NCI-H146 (cell line): ENCODE data around the gene TCF25.
"Not testable (repeated sequence)": the region's sequence is repeated elsewhere in the genome, so short reads cannot be mapped to it uniquely, and the experiment has no call there.

Experiments
- DNase-seq: peaks from one replicate; lab custom pipeline; 2025; lab: John Stamatoyannopoulos, UW

Gene TCF25

GRCh38 chr16:89921131-89921701 is 47.8 kb downstream of the TCF25 start:
- DNase-seq: no peak

GRCh38 chr16:89921702-89922476 is 48.5 kb downstream of the TCF25 start:
- DNase-seq: peak; percentile 22

DNA sequence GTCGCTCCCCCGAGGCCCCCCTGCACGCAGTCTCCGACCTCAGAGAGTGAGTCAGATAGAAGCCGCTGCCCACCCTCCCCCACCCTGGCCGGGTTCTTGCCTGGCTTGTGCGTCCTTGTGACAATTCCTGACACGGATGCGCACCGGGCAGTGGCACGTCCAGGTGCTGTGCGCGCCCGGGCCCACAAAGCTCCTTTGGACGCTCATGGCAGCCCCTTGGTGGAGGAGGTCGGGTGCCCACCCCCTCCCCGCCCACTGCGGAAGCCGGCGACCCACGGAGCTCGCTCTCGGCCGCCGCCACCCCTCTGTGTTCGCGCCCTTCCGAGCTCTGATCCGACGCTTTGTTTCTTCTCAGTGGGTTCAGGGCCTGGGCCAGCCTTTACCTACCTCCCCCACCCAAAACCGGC is 49.1 kb downstream of the TCF25 start:
- peak; percentile 74 for DNase-seq

DNA sequence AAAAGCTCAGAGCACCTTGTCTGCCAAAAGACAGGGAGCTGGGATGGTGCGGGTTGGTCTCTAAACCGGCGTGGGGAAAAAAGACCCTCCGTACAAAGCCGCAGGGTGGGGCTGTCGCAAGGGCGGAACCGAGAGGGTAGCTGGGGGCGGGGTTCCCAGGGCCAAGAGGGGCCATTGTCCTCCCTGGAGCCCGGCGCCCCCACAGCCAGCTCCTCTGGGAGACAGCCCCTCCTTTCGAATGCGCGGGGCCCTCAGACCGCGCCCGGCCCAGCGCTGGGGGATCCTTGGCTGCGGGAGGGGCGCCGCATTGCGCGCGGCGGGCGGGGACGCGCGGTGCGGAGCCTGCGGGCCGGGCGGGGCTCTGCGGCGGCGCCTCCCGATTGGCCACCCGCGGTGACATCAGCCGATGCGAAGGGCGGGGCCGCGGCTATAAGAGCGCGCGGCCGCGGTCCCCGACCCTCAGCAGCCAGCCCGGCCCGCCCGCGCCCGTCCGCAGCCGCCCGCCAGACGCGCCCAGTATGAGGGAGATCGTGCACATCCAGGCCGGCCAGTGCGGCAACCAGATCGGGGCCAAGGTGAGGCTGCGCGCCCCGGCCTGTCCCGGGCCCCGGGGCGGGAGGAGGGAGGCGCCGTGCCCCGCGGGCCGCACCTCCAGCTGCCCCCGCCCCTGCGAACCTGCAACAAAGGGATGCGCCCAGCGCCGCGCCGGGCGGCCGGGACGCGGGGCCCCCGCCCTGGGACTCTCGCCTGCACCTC is 49.7 kb downstream of the TCF25 start, which contains the start of gene TUBB3:
Gene TUBB3 (plus strand): TSS at position 459 of the 756 bp plus-strand sequence. CDS start 60 bp downstream, at position 519.
- DNase-seq: peak; percentile 78

DNA sequence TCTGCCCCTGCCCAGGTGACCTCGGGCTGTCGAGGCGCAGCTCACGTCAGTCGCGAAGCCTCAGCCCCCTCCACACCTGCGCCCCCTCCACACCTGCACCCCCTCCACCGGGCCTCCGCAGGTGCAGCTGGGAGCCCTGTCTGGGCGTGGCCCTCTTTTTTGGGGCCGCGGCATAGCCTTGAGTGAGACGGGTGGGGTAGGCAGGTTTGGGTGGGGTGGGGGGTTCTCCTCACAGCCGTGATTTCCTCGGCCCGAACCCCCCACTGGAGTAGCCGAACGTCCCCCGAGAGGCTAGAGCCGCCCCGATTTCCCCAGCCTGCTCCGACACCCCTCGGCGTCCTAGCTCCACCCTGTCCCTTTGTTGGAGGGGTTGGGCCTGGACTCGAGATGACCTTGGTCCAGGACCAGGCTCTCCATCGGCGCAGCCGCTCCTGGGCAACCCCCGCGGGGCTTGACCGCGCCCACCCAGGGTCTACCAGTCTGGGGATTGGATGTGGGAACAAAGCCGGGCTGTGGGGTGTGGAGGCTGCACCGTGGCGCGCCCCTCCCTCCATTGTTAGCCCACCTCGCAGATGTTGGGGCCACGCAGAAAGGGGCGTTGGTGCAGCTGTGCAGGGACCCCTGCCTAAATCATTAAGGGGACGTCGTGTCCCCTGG is 50.4 kb downstream of the TCF25 start:
- DNase-seq: peak; percentile 88

DNA sequence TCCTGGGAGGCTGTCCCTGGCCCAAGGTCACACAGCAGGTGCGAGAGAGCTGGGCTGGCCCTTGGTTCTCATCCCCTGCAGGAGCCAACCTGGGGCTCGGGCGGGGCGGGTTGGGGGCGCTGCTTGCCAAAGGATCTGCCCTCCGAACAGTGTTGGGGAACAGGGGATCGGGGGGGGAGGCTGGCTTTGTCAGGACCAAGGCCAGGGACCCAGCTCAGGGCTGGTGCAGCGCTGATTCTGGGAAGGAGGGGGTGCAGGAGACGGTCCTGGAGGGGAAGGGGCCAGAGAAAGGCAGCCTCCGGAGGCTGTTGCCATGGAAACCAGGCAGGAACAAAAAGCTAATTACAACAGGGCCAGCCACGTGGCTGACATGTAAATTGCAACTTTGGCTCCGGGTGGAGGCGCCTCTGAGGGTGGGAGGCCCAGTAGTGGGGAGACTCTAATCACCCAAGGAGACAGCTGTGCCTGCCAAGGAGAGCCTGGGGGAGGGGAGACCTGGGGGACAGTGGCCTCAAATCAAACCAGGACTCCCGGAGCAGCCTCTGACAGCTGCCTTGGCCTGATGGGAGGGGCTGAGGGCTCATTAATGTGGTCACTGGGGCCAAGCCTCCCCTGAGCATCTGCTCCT is 51.0 kb downstream of the TCF25 start:
- DNase-seq: peak; percentile 77

- DNase-seq: no peak
Measured at GRCh38 chr16:89924925-89925307, 51.5 kb downstream of the TCF25 start.

GRCh38 chr16:89925596-89926079 is 52.2 kb downstream of the TCF25 start:
- DNase-seq: no peak

DNA sequence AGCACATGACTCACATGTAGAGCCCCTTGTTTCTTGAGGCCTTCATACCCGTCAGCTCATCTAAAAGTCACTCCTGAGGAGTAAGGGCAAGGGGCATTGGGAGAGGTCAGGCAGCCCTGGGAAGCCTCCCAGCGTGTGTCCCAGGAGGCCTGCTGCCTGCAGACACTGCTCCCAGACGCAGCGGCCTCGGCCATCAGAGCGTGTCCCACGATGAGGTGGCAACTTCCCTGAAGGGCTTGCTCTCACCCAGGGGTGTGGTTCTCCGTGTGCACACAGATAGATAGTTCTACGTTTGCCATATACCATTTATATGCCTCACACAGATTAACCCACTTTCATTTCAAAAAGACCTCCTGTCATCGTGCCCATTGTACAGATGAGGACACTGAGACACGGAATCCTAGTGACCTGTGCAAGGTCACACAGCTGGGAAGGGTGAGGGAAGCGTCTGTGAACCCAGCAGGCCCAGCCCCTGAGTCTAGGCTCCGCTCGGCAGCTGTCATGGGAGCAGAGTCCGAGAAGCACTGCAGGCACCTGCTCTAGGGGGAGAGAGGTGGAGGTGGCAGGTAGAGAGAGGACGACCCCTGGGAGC is 58.0 kb downstream of the TCF25 start:
- no peak for DNase-seq

DNA sequence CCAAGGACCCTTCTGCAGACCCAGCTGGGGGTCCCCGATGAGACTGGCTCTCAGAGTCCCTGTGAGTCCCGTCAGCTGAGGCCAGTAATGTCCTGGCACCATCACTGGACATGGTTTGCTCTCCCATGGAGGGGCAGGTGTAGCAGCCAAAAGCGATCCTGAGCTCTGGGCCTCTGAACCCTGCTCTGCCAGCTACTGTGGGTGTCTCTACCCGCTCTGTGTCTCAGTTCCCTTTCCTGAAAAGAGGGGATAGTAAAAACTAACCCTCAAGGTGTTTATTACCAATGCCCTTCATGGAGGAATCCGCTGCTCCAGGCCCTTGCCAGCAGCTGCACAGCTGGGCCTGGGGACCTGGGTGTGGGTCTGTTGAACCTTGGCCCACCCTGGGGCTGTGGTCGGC is 58.6 kb downstream of the TCF25 start:
- DNase-seq: no peak

DNA sequence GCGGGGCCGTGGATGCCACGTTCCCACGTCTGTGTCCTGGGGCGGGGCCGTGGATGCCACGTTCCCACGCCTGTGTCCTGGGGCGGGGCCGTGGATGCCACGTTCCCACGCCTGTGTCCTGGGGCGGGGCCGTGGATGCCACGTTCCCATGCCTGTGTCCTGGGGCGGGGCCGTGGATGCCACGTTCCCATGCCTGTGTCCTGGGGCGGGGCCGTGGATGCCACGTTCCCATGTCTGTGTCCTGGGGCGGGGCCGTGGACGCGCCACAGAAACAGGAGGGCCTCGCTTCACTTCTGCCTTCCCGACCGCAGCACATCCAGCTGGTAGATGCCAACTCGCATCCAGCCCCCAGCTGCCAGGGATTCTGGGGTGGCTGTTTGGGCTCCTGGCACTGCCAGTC is 60.6 kb downstream of the TCF25 start:
- not testable (repeated sequence) for DNase-seq

GRCh38 chr16:89934611-89935553 is 61.5 kb downstream of the TCF25 start:
- no peak for DNase-seq

- not testable (repeated sequence) for DNase-seq
Measured at GRCh38 chr16:89935620-89936019, 62.2 kb downstream of the TCF25 start.

DNA sequence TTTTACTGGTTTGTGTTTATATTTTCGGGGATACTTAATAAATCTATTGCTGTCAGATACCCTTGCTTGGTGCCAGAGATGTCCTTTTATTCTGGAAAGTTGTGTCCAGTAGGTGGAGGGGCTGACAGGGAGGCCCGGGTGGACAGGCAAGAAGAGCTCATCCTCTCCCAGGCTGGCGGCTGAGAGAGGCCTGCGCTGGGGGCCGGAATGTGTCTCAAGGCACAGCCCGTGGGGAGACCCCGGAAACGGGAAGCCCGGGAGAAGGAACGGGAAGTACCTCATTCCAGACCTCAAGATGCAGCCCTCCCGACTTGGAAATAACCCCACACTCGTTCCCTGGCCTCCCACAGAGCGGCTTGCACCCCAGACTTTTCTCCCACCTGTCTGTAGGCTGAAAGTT is 62.6 kb downstream of the TCF25 start:
- no peak for DNase-seq

GRCh38 chr16:89936508-89936907 is 63.1 kb downstream of the TCF25 start:
- DNase-seq: no peak

- no peak for DNase-seq
Measured at GRCh38 chr16:89936981-89937380, 63.6 kb downstream of the TCF25 start.

GRCh38 chr16:89938175-89938885 is 64.9 kb downstream of the TCF25 start:
- no peak for DNase-seq

- DNase-seq: no peak
Measured at GRCh38 chr16:89944773-89945172, 71.4 kb downstream of the TCF25 start.

- DNase-seq: no peak
Measured at GRCh38 chr16:89945654-89946053, 72.3 kb downstream of the TCF25 start.

- no peak for DNase-seq
Measured at GRCh38 chr16:89946515-89946914, 73.1 kb downstream of the TCF25 start.
